ENCODE data around the gene KIAA1210.

KIAA1210 gene

GRCh38 chrX:119094819-119095218 lies 32.8 kb downstream of the KIAA1210 start:
- no peak for TF ChIP-seq CTCF (IDR thresholded peaks at IDR 0.05; ENCODE audit: insufficient read depth, low read depth, low read length, missing control alignments)
- DNase-seq (ENCODE audit: low read depth): no peak
- H3K4me3 ChIP-seq (ENCODE audit: low read length): no peak overlapping the region

GRCh38 chrX:119093991-119094735 lies 33.4 kb downstream of the KIAA1210 start:
- DNase-seq (ENCODE audit: low read depth): peak; percentile 19
- TF ChIP-seq CTCF (IDR thresholded peaks at IDR 0.05; ENCODE audit: insufficient read depth, low read depth, low read length, missing control alignments): no peak

GRCh38 chrX:119090627-119091026 lies 37.0 kb downstream of the KIAA1210 start:
- no peak overlapping the region for H3K4me3 ChIP-seq (ENCODE audit: low read length)
- no peak for DNase-seq (ENCODE audit: low read depth)
- TF ChIP-seq CTCF (IDR thresholded peaks at IDR 0.05; ENCODE audit: insufficient read depth, low read depth, low read length, missing control alignments): no peak

More at GRCh38 chrX:119093991-119094735, 33.4 kb downstream of the KIAA1210 start:
- H3K4me3 ChIP-seq (ENCODE audit: low read length): no peak overlapping the region

- no peak for TF ChIP-seq CTCF (IDR thresholded peaks at IDR 0.05; ENCODE audit: insufficient read depth, low read depth, low read length, missing control alignments)
- DNase-seq (ENCODE audit: low read depth): no peak
- H3K4me3 ChIP-seq (ENCODE audit: low read length): no peak overlapping the region
These were observed 38.0 kb downstream of the KIAA1210 start for GRCh38 chrX:119089619-119090018.

GRCh38 chrX:119087121-119087520 lies 40.5 kb downstream of the KIAA1210 start:
- no peak for DNase-seq (ENCODE audit: low read depth)
- no peak overlapping the region for H3K4me3 ChIP-seq (ENCODE audit: low read length)
- no peak for TF ChIP-seq CTCF (IDR thresholded peaks at IDR 0.05; ENCODE audit: insufficient read depth, low read depth, low read length, missing control alignments)

GRCh38 chrX:119084766-119085165 lies 42.8 kb downstream of the KIAA1210 start:
- no peak for TF ChIP-seq CTCF (IDR thresholded peaks at IDR 0.05; ENCODE audit: insufficient read depth, low read depth, low read length, missing control alignments)
- H3K4me3 ChIP-seq (ENCODE audit: low read length): no peak overlapping the region
- DNase-seq (ENCODE audit: low read depth): no peak

- TF ChIP-seq CTCF (IDR thresholded peaks at IDR 0.05; ENCODE audit: insufficient read depth, low read depth, low read length, missing control alignments): no peak
- no peak overlapping the region for H3K4me3 ChIP-seq (ENCODE audit: low read length)
- DNase-seq (ENCODE audit: low read depth): no peak
These were observed 45.3 kb downstream of the KIAA1210 start for GRCh38 chrX:119082278-119082677.
